Hematopoietic multipotent progenitor cell (in vitro differentiated cells): ENCODE data around the gene SH3GL1. TPM values are rescaled to one million over a fixed set of nuclear protein-coding genes. Genes with fewer than 3 reads are reported as not detected.

Experiments
- DNase-seq, 3 donors: peaks; one replicate each; pipeline ENCODE4 v3.0.0-alpha.2; 2011 to 2015; ENCODE audit warnings: low read depth in 2 of 3, low spot score in 2 of 3
- small RNA-seq: library from RNA; depleted of rRNA; stranded (forward); fragments of <200 nt; gene quantifications from one replicate; pipeline ENCODE3, GENCODE V24; 2012
- total RNA-seq: library from RNA; depleted of rRNA; stranded (reverse); fragments of >200 nt; gene quantifications from one replicate; pipeline ENCODE4 v1.2.3, GENCODE V29; 2012

SH3GL1 gene
- total RNA-seq, 1 donor, result 25.9 TPM

DNA sequence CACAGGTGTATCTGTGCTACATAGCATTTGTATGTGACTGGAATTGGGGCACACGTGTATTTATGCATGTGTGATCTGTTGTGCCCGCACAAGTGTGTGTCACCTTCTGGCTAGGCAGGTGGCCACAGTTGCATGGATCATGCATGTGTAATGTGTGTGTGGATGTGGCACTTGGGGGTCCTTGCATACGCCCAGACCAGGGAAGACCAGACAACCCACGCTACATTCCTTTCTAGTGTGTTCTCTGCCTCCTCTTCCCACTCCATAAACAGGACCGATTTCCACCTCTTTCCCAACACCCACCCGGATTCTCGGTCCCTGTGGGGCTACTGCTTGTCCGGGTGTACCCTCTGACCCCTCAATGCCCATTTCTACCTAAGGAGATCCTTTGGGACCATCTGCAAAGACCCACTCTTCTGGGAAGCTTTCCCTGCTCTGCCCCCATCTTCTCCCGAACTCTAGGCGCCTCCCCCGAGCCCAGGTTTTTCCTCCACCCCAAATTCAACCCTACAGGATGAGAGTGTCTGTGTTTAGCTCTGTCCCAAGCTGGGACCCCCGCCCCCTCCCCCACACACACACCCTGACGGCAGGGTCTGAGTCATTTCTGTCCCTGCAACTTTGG is 74.0 kb downstream of the SH3GL1 start:
- DNase-seq, result no peak

DNA sequence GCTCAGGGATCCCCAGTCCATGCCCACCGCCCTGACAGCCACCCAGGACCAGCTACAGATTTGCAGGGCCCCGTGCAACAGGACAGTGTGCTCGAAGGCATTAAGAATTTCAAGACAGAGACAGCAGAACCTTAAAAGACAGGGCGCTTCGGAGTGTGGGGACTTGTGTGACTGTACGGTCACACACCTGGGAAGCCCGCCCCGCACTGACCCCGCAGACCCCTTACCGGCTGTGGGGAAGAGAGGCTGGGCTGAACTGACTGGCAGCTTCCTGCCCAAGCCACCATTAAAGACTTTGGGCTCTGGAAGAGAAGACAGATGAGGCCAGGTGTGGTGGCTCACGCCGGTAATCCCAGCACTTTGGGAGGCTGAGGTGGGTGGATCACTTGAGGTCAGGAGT is 76.1 kb downstream of the SH3GL1 start:
- no peak for DNase-seq

DNA sequence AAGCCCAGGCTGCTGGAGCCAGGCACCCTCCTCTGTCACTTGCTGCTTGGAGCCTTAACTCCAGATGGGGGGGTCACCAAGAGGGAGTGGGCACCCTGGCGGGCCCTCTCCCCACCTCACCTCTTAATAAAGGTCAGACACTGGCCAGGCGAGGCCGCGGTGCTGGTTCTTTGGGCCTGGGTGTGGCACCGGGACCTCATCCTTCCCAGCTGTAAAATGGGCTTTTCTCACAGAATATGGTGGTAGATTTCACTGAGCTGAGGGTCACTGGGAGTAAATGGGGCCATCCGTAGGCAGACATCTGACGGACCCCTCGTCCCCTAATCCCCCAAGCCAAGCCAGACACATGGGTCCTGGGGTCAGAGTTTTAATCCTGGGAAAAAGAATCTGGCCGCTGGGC is 76.7 kb downstream of the SH3GL1 start:
- no peak for DNase-seq

GRCh38 chr19:4322942-4323665 is 77.2 kb downstream of the SH3GL1 start:
- no peak for DNase-seq

- no peak for DNase-seq
Measured at GRCh38 chr19:4320419-4320818, 79.9 kb downstream of the SH3GL1 start.

DNA sequence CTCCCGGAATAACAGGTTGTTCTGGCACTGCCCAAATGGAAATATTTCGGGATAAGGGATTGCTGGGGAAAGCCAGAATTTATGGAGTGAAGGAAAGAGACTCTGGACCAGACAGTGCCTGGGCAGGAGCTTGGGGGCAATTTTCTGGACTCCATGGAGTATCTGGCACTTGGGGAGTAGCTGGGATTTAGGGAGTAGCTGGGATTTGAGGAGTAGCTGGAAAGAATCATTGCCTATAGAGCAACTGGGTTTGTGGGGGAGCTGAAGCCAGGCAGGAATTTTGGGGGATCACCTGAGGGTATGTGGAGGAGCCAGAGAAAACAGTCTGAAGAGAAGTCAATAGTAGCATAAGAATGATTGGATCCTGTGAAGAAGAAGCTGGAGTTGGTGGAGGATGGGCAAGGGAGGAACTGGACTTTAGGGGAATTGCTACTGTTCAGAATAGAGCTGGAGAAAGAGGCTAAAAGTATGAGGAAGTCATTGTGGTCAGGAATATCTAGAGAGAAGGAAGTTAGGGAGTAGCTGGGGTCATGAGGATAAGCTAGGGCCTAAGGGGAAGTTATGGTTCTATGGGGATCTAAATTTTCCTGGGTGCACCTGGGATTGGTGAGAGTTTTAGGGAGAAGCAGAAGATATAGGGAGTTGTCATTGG is 81.2 kb downstream of the SH3GL1 start:
- no peak for DNase-seq

- DNase-seq, result no peak
Measured at GRCh38 chr19:4318460-4318859, 81.9 kb downstream of the SH3GL1 start.

DNA sequence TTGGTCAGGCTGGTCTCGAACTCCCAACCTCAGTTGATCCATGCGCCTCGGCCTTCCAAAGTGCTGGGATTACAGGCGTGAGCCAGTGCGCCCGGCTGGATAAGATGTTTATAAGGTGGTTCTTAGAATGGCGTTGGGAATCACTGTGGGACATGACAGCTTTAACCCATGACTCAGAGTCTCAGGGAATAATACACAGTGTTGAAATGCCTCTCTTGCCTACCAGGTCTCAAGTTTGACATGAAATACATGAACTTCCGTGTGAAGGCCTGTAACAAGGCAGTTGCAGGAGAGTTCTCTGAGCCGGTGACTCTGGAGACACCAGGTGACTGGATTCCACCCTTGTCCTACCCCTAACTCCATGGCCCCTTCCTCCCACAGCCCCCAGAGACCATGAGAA is 83.4 kb downstream of the SH3GL1 start:
- no peak for DNase-seq

- DNase-seq, result no peak
Measured at GRCh38 chr19:4313847-4314490, 86.4 kb downstream of the SH3GL1 start.

Small RNAs within 50 kb of the gene (small RNA-seq; reads per million reads assigned to genes)
- not detected for gene MIR4746

Other genes with a start within 250 kb of the SH3GL1 start
- under 0.01 TPM for gene CREB3L3, start 246.9 kb downstream of the SH3GL1 start, total RNA-seq
- gene SIRT6, start 218.0 kb downstream of the SH3GL1 start, total RNA-seq, result 15.3 TPM
- 0.27 TPM for gene ANKRD24, start 217.9 kb downstream of the SH3GL1 start, total RNA-seq
- 0.27 TPM for gene EBI3, start 171.0 kb downstream of the SH3GL1 start, total RNA-seq
- 48.5 TPM for gene YJU2, start 153.5 kb downstream of the SH3GL1 start, total RNA-seq
- 2.4 TPM for gene SHD, start 121.3 kb downstream of the SH3GL1 start, total RNA-seq
- 36.1 TPM for gene TMIGD2, start 98.2 kb downstream of the SH3GL1 start, total RNA-seq
- gene FSD1, start 95.9 kb downstream of the SH3GL1 start, total RNA-seq, result 4.6 TPM
- 3.8 TPM for gene STAP2, start 61.7 kb downstream of the SH3GL1 start, total RNA-seq
- gene MPND, start 57.0 kb downstream of the SH3GL1 start, total RNA-seq, result 22.4 TPM
- 35.3 TPM for gene CHAF1A, start 2.1 kb upstream of the SH3GL1 start, total RNA-seq
- gene UBXN6, start 57.2 kb upstream of the SH3GL1 start, total RNA-seq, result 69.7 TPM
- gene HDGFL2, start 71.8 kb upstream of the SH3GL1 start, total RNA-seq, result 30.2 TPM
- gene PLIN4, start 117.9 kb upstream of the SH3GL1 start, total RNA-seq, result under 0.01 TPM
- 0.27 TPM for gene PLIN5, start 134.7 kb upstream of the SH3GL1 start, total RNA-seq
- gene LRG1, start 139.5 kb upstream of the SH3GL1 start, total RNA-seq, result 0.54 TPM
- 0.27 TPM for gene SEMA6B, start 159.1 kb upstream of the SH3GL1 start, total RNA-seq
- 19.4 TPM for gene TNFAIP8L1, start 239.0 kb upstream of the SH3GL1 start, total RNA-seq